ENCODE results near the gene C1orf35. TPM values are rescaled to one million over a fixed set of nuclear protein-coding genes. Genes with fewer than 3 reads are reported as not detected.

Gene C1orf35
- total and polyA plus RNA-seq, 7 experiments from 2014 or later, result 16.8 to 33.0 (median 27.8) TPM

- no peak for DNase-seq
- Histone ChIP-seq H3K36me3 (ENCODE audit: control insufficient read depth in 2 of 3, insufficient read depth in 3 of 3, low read length in 3 of 3) (peaks cover 0 to 41% (median 5%) of the 10 kb centered on the region in 3 experiments), H3K4me3 (ENCODE audit: low read length) (peak overlapping the region; percentile 87), H3K9me3 (ENCODE audit: control insufficient read depth in 2 of 3, low read length in 3 of 3) (no peaks in the 10 kb centered on the region), H3K4me1 (ENCODE audit: control insufficient read depth in 2 of 2, insufficient read depth in 2 of 2, low read length in 2 of 2) (peaks cover 36 to 45% of the 10 kb centered on the region in 2 donors), H3K27ac (ENCODE audit: low read depth, low read length) (no peak overlapping the region), H3K27me3 (ENCODE audit: control insufficient read depth in 2 of 2, insufficient read depth in 2 of 2, low read length in 2 of 2) (no peaks in the 10 kb centered on the region)
- H3K27me3 Mint-ChIP-seq, result no peaks in the 10 kb centered on the region
- intact Hi-C loops (cut with micrococcal nuclease), result loop anchor here in 1 of 2 donors (5.0 to 10.0 kb wide), 2 partner anchors 1202 to 1735 kb away; partner anchors contain the start of genes CCSAP and PARP1
- POLR2A ChIA-PET, result interaction anchor here (1.2 to 3.0 kb wide), 2 partner anchors 20 to 23 kb away, joined by 3 to 29 read pairs; partner anchors contain the start of gene IBA57
- H3K36me3 Mint-ChIP-seq, result peaks cover 0 to 11% (median 0%) of the 10 kb centered on the region in 5 donors
- ATAC-seq, result no peak
- H3K27ac Mint-ChIP-seq, result peak overlapping the region in 7 of 9 donors; percentile 66 to 99 (median 80)
- peak overlapping the region; percentile 26 to 99 (median 95) for H3K4me3 Mint-ChIP-seq
- peaks cover 0 to 5% (median 0%) of the 10 kb centered on the region in 11 donors for H3K9me3 Mint-ChIP-seq
- CTCF ChIA-PET, result interaction anchor here (0.6 to 2.6 kb wide), 2 partner anchors 12 to 24 kb away, joined by 3 to 8 read pairs; no protein-coding TSS in a partner anchor
- peaks cover 23 to 48% (median 32%) of the 10 kb centered on the region in 7 donors for H3K4me1 Mint-ChIP-seq
Measured at GRCh38 chr1:228142701-228143136, 39.6 kb upstream of the C1orf35 start.

GRCh38 chr1:228142155-228142691, 39.1 kb upstream of the C1orf35 start:
- H3K36me3 Mint-ChIP-seq, result peaks cover 0 to 11% (median 0%) of the 10 kb centered on the region in 5 donors
- H3K27ac Mint-ChIP-seq, result peak overlapping the region in 6 of 9 donors; percentile 74 to 100 (median 92)
- peaks cover 39 to 45% of the 10 kb centered on the region in 2 donors for H3K4me1 ChIP-seq (ENCODE audit: control insufficient read depth in 2 of 2, insufficient read depth in 2 of 2, low read length in 2 of 2)
- H3K4me3 ChIP-seq (ENCODE audit: low read length), result peak overlapping the region; percentile 87
- H3K36me3 ChIP-seq (ENCODE audit: control insufficient read depth in 2 of 3, insufficient read depth in 3 of 3, low read length in 3 of 3), result peaks cover 0 to 36% (median under 1%) of the 10 kb centered on the region in 3 experiments
- DNase-seq, result peak in 2 of 9 donors; percentile 23 to 35
- H3K4me3 Mint-ChIP-seq, result peak overlapping the region; percentile 36 to 99 (median 95)
- ChIA-PET CTCF (interaction anchor here (0.6 kb wide), 1 partner anchor 12 kb away, joined by 3 read pairs; no protein-coding TSS in a partner anchor), POLR2A (interaction anchor here (3.0 kb wide), 1 partner anchor 23 kb away, joined by 29 read pairs; the partner anchor contains the start of gene IBA57)
- intact Hi-C loops (cut with micrococcal nuclease), result loop anchor here in 1 of 2 donors (5.0 to 10.0 kb wide), 2 partner anchors 1203 to 1735 kb away; partner anchors contain the start of genes CCSAP and PARP1
- peak overlapping the region; percentile 98 for H3K27ac ChIP-seq (ENCODE audit: low read depth, low read length)
- peaks cover 23 to 48% (median 32%) of the 10 kb centered on the region in 7 donors for H3K4me1 Mint-ChIP-seq
- no peak for ATAC-seq
- H3K27me3 ChIP-seq (ENCODE audit: control insufficient read depth in 2 of 2, insufficient read depth in 2 of 2, low read length in 2 of 2), result no peaks in the 10 kb centered on the region
- H3K9me3 ChIP-seq (ENCODE audit: control insufficient read depth in 2 of 3, low read length in 3 of 3), result no peaks in the 10 kb centered on the region
- peaks cover 0 to 5% (median 0%) of the 10 kb centered on the region in 11 donors for H3K9me3 Mint-ChIP-seq
- peaks cover 0 to 5% (median 0%) of the 10 kb centered on the region in 5 donors for H3K27me3 Mint-ChIP-seq

DNA sequence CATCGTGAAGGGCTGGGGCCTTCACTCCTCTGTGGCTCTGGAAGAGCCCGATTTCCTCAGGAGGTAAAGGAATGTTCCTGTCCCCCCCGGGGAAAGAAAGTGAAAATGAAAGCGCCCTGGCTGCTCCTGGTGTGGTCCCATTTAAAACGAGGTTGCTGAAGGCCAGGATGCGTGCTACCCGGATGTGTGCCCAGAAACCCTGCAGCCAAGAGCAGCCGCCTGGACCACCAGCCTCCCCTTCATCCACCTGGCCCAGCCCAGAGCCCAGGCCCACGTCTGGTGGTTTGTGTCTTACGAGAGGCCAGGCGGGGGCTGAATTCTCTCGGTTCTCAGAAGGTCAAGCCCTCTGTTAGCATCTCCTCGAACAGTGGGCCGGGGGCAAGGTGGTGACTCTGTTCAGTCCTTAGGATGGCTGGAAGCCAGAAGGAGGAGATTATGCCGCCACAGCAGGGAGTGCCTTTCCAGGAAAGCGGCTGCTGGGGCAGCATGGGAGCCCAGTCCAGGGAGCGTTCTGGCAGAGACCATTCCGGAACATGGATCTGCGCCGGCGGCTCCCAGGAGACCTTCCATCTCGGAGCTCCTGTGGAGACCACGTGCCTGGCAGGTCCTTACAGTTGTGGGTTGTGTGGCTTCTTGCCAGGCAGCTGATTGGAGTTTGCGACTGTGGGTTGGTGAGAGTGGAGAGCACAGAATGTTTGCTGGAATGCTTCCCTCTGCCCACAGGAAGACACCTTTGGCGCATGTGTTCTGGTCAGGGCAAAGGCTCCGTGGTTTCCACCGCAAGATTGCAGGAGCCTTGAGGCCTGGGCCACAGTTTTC, 38.3 kb upstream of the C1orf35 start:
- H3K4me1 Mint-ChIP-seq, result peaks cover 23 to 48% (median 34%) of the 10 kb centered on the region in 7 donors
- ATAC-seq, result no peak
- H3K4me1 ChIP-seq (ENCODE audit: control insufficient read depth in 2 of 2, insufficient read depth in 2 of 2, low read length in 2 of 2), result peaks cover 44 to 45% of the 10 kb centered on the region in 2 donors

GRCh38 chr1:228140724-228141225, 37.6 kb upstream of the C1orf35 start:
- ATAC-seq, result no peak
- peak overlapping the region; percentile 56 to 100 (median 99) for H3K27ac Mint-ChIP-seq
- CTCF ChIA-PET, result interaction anchor here (1.0 to 1.4 kb wide), 3 partner anchors 23 to 28 kb away, joined by 3 to 9 read pairs (median 4); partner anchors contain the start of gene IBA57
- POLR2A ChIA-PET, result interaction anchor here (1.0 to 6.7 kb wide), 6 partner anchors 8 to 266 kb away, joined by 3 to 109 read pairs (median 6); partner anchors contain the start of genes ARF1, GJC2, IBA57 and MRPL55
- no peaks in the 10 kb centered on the region for H3K9me3 ChIP-seq (ENCODE audit: control insufficient read depth in 2 of 3, low read length in 3 of 3)
- peaks cover 23 to 48% (median 34%) of the 10 kb centered on the region in 7 donors for H3K4me1 Mint-ChIP-seq
- H3K9me3 Mint-ChIP-seq, result peaks cover 0 to 5% (median 0%) of the 10 kb centered on the region in 11 donors
- H3K36me3 ChIP-seq (ENCODE audit: control insufficient read depth in 2 of 3, insufficient read depth in 3 of 3, low read length in 3 of 3), result peaks cover 0 to 22% (median 0%) of the 10 kb centered on the region in 3 experiments
- H3K27ac ChIP-seq (ENCODE audit: low read depth, low read length), result peak overlapping the region; percentile 98
- peak overlapping the region; percentile 87 to 99 (median 95) for H3K4me3 Mint-ChIP-seq
- peaks cover 45 to 51% of the 10 kb centered on the region in 2 donors for H3K4me1 ChIP-seq (ENCODE audit: control insufficient read depth in 2 of 2, insufficient read depth in 2 of 2, low read length in 2 of 2)
- no peak for DNase-seq
- peak overlapping the region; percentile 87 for H3K4me3 ChIP-seq (ENCODE audit: low read length)
- intact Hi-C loops (cut with micrococcal nuclease), result loop anchor here (1.0 to 10.0 kb wide), 16 partner anchors 9 to 1733 kb away; partner anchors contain the start of genes ARF1 (in 2 of the 2), C1orf35 (in 2 of the 2), IBA57 (in 2 of the 2) and MRPL55 (in 2 of the 2)
- peaks cover 0 to 11% (median 0%) of the 10 kb centered on the region in 5 donors for H3K36me3 Mint-ChIP-seq
- no peaks in the 10 kb centered on the region for H3K27me3 ChIP-seq (ENCODE audit: control insufficient read depth in 2 of 2, insufficient read depth in 2 of 2, low read length in 2 of 2)
- H3K27me3 Mint-ChIP-seq, result peaks cover 0 to 19% (median 0%) of the 10 kb centered on the region in 5 donors

More for the DNA sequence above, 38.3 kb upstream of the C1orf35 start:
- Mint-ChIP-seq H3K36me3 (peaks cover 0 to 11% (median 0%) of the 10 kb centered on the region in 5 donors), H3K4me3 (peak overlapping the region; percentile 87 to 99 (median 95)), H3K27me3 (peaks cover 0 to 12% (median 0%) of the 10 kb centered on the region in 5 donors), H3K9me3 (peaks cover 0 to 5% (median 0%) of the 10 kb centered on the region in 11 donors), H3K27ac (peak overlapping the region; percentile 56 to 100 (median 99))
- Histone ChIP-seq H3K27me3 (ENCODE audit: control insufficient read depth in 2 of 2, insufficient read depth in 2 of 2, low read length in 2 of 2) (no peaks in the 10 kb centered on the region), H3K4me3 (ENCODE audit: low read length) (peak overlapping the region; percentile 87), H3K36me3 (ENCODE audit: control insufficient read depth in 2 of 3, insufficient read depth in 3 of 3, low read length in 3 of 3) (peaks cover 0 to 28% (median 0%) of the 10 kb centered on the region in 3 experiments), H3K27ac (ENCODE audit: low read depth, low read length) (peak overlapping the region; percentile 98), H3K9me3 (ENCODE audit: control insufficient read depth in 2 of 3, low read length in 3 of 3) (no peaks in the 10 kb centered on the region)
- ChIA-PET POLR2A (interaction anchor here (1.2 to 3.0 kb wide), 2 partner anchors 12 to 24 kb away, joined by 3 to 29 read pairs; partner anchors contain the start of gene IBA57), CTCF (no interaction called here)
- intact Hi-C loops (cut with micrococcal nuclease), result loop anchor here (2.0 to 10.0 kb wide), 5 partner anchors 15 to 1734 kb away; partner anchors contain the start of genes CCSAP (in 1 of the 2) and PARP1 (in 1 of the 2)
- DNase-seq, result peak in 1 of 9 donors; percentile 23

GRCh38 chr1:228139931-228140723, 37.0 kb upstream of the C1orf35 start, which contains the start of gene GUK1:
GUK1 (plus strand) TSS chr1:228140279; CDS start chr1:228140303, 24 bp downstream.
- Histone ChIP-seq H3K27me3 (ENCODE audit: control insufficient read depth in 2 of 2, insufficient read depth in 2 of 2, low read length in 2 of 2) (no peaks in the 10 kb centered on the region), H3K4me3 (ENCODE audit: low read length) (peak within 1 kb of the TSS; percentile 88), H3K27ac (ENCODE audit: low read depth, low read length) (peak within 1 kb of the TSS; percentile 99), H3K4me1 (ENCODE audit: control insufficient read depth in 2 of 2, insufficient read depth in 2 of 2, low read length in 2 of 2) (peaks cover 42 to 49% of the 10 kb centered on the region in 2 donors), H3K9me3 (ENCODE audit: control insufficient read depth in 2 of 3, low read length in 3 of 3) (no peaks in the 10 kb centered on the region), H3K36me3 (ENCODE audit: control insufficient read depth in 2 of 3, insufficient read depth in 3 of 3, low read length in 3 of 3) (peaks cover 0 to 15% (median 0%) of the 10 kb centered on the region in 3 experiments)
- Mint-ChIP-seq H3K4me3 (peak within 1 kb of the TSS; percentile 87 to 99 (median 95)), H3K4me1 (peaks cover 23 to 48% (median 34%) of the 10 kb centered on the region in 7 donors), H3K9me3 (peaks cover 0 to 5% (median 0%) of the 10 kb centered on the region in 11 donors), H3K27ac (peak within 1 kb of the TSS; percentile 83 to 100 (median 99)), H3K27me3 (peaks cover 0 to 24% (median 0%) of the 10 kb centered on the region in 5 donors), H3K36me3 (peaks cover 0 to 11% (median 0%) of the 10 kb centered on the region in 5 donors)
- intact Hi-C loops (cut with micrococcal nuclease), result loop anchor here (1.0 to 10.0 kb wide), 17 partner anchors 9 to 1733 kb away; partner anchors contain the start of genes ARF1 (in 2 of the 2), C1orf35 (in 2 of the 2), IBA57 (in 2 of the 2) and MRPL55 (in 2 of the 2)
- ChIA-PET POLR2A (interaction anchor here (1.0 to 6.7 kb wide), 6 partner anchors 9 to 266 kb away, joined by 3 to 109 read pairs (median 6); partner anchors contain the start of genes ARF1, GJC2, IBA57 and MRPL55), CTCF (interaction anchor here (1.0 to 1.4 kb wide), 3 partner anchors 24 to 28 kb away, joined by 3 to 9 read pairs (median 4); partner anchors contain the start of gene IBA57)
- ATAC-seq (peak; percentile 93), DNase-seq (peak; percentile 98 to 100 (median 100))
